GM19397 (cell line): Measurements from ENCODE around the gene SPC24.
"Not testable (repeated sequence)": the region's sequence is repeated elsewhere in the genome, so short reads cannot be mapped to it uniquely, and the experiment has no call there.

ENCODE experiments used
- ATAC-seq: cut with Tn5 transposase; IDR thresholded peaks from one replicate; pipeline ENCODE4 v1.9.1; 2021; ENCODE audit warnings: mild to moderate bottlenecking, moderate library complexity; ENCODE audit not compliant: unreplicated experiment

Gene SPC24

DNA sequence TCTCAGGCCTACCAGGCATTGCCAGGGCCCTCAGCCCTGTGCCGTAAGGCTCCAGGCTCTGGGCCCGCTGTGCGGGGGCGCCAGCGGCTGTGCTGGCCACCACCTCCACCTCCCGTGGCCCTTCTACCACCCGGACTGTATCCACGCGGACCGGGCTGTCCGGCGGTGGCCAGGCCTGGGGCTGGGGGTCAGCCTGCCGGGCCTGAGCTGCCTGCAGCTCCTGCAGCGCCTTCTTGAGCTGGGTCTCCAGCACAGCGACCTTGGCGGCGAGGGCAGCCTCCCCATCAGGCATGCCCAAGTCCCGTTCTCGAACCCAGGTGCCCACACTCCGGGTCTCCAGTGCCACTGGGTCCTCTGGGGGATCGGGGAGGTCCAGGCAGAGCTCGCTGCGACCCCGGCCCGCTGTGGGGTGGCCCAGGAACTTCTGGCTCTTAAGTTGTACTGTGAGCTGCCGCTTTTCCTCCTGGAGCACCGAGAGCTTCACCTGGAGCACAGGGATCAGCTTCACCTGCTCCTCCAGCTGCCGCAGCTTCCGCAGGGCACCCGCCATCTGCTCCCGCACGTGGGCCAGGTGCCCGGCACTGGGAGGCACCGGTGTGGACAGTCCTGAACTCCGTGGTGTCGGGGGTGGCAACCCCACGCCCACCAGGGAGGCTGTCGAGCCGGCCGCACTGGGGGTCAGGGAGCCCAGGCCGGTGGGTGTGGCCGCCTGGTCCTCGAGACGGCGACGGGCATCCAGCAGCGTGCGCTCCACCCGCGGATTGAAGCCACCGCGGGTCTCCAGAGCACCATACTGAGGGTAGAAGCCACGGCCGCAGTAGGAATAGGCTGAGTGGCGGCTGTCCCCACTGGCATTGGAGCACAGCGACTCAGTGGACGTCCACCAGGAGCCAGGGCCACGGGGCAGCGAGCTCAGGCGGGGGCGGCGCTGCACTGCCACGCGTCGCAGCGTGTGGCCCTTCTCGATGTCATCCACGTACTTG lies 37.7 kb upstream of the SPC24 start:
- no peak for ATAC-seq

DNA sequence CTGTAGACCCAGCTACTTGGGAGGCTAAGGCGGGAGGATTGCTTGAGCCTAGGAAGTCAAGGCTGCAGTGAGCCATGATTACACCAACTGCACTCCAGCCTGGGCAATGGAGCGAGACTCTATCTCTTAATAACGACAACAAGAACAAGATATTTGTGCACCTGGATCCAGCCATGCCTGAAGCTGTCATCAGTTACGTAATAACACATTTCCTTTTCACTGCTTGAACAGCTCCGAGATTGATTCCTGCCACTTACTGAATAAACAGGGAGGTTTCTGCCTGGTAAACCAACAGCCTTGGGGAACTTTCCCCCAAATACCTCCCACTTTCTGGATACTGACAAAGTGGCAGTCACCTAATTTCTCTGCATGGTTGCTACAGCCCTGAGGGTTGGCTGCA lies 36.4 kb upstream of the SPC24 start:
- ATAC-seq: no peak

DNA sequence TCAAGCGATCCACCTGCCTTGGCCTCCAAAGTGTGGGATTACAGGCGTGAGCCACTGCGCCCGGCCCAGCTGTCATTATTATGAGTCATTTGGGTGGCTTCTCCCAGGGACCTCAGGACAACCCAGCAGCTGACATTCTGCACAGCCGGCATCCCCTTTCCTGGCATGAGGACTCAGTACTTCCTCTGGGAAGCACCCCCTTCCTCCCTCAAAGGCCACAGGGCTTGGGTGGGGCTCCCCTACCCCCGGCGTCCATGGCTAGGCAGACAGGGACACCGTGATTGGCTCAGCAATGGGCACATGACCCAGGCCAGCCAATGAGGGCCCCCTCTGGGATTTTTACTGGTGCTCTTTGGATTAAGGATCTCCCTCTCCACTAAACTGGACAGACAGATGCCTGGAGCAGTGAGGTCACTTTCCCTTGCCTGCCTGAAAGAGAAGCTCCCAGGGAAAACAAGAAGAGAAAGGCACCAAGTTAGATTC lies 35.7 kb upstream of the SPC24 start:
- ATAC-seq: no peak

DNA sequence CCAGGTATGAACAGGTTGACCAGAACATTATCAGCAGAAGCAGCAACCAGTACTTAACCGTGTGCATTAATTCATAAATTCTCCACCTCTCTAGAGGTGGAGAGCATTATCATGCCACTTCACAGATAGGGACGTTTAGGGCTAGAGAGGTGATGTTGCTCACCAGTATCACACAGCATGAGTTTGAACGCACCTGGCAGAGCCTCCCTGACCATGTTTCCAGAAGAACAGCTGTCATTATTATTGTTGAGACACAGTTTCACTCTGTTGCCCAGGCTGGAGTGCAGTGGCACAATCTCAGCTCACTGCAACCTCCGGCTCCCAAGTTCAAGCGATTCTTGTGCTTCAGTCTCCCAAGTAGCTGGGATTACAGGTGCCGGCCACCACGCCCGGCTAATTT lies 34.9 kb upstream of the SPC24 start:
- ATAC-seq: no peak

DNA sequence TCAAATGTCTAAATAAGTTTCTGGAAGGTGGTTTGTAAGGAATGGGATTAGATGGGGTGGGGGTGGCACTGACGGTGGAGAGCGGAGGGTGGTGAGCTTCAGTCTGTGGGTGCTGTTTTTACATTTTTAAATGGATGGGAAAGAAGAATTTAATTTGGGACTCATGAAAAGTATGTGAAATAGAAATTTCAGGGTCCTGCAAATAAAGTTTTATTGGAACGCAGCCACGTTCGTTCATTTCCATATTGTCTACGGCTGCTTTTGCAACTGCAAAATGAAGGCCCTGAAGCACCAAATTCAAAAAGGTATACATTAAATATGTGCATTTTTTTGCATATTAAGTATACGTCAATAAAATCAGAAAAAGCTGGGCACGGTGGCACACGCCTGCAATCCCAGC lies 31.9 kb upstream of the SPC24 start:
- ATAC-seq: no peak

DNA sequence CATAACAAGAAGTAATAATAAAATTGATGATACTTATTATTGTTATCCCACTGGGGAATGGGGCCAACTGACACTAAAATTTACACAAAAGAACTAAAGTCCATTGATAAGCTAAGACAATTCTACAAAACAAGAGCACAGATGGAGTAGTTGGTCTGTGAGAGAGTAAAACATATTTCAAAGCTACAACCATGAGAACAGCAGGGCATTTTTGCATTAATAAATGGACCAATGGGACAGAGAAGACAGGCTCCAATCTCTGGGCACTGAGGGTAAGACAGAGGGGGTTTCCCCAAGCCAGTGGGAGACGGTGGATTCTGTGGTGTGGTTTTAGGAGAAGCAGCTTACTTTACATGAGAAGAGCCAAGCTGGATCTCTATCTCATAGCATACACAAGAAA lies 27.4 kb upstream of the SPC24 start:
- ATAC-seq: no peak

DNA sequence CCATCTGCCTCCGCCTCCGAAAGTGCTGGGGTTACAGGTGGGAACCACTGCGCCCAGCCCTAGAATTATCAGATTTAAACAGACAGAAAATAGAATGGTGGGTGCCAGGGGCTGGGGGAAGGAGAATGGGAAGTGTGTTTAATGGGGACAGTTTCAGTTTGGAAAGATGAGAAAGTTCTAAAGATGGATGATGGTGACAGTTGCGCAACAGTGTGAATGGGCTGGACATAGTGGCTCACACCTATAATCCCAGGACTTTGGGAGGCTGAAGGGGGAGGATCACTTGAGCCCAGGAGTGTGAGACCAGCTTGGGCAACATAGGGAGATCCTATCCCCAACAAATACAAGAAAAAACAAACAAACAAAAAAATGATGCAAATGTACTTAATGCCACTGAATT lies 25.9 kb upstream of the SPC24 start:
- no peak for ATAC-seq

DNA sequence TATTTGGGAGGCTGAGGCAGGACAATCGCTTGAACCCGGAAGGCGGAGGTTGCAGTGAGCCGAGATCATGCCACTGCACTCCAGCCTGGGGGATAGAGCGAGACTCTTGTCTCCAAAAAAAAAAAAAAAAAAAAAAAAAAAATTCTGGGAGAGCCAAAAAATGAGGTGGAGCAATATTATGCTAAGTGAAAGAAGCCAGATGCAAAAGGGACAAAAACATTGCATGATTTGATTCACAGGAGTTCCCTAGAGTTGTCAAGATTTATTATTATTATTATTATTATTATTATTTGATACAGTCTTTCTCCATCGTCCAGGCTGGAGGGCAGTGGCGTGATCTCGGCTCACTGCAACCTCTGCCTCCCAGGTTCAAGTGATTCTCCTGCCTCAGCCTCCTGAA lies 25.4 kb upstream of the SPC24 start:
- not testable (repeated sequence) for ATAC-seq

DNA sequence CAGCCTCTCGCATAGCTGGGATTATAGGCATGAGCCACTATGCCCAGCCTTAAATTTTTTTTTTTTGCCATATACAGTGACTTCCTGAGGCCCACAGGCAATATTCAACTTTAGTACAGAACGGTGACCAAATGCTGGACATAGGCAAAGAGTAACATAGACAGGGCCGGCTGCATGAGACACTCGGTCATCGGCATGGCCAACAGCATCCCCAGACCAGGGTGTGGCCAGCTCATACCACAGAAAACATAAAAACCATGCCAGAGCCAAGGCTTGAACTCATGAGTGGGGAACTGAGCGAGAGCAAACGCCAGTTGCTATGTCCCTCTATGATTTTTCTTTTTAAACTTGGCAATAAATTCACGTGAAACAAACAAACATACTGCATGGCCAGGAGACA lies 24.8 kb upstream of the SPC24 start:
- ATAC-seq: no peak

DNA sequence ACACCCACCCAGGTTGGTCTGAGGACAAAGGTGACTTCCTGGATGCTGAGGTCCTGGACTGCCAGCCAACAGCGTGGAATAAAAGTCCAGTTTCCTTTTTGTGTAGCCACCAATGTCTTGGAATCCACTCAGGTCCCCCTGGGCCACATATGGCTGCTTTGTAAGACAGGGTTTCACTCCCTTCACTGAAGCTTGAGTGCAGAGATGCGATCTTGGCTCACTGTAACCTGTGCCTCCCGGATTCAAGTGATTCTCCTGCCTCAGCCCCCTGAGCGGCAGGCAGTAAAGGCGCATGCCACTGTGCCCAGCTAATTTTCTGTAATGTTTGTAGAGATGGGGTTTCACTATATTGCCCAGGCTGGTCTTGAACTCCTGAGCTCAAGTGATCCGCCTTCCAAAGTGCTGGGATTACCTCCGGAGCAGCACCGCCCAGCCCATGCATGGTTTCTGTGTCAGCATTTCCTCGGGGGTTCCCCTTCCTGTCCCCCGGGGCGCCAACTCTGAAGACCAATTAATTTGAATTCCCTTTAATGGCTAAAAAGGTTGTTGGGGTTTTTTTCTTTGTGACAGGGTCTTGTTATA lies 24.2 kb upstream of the SPC24 start:
- ATAC-seq: no peak

DNA sequence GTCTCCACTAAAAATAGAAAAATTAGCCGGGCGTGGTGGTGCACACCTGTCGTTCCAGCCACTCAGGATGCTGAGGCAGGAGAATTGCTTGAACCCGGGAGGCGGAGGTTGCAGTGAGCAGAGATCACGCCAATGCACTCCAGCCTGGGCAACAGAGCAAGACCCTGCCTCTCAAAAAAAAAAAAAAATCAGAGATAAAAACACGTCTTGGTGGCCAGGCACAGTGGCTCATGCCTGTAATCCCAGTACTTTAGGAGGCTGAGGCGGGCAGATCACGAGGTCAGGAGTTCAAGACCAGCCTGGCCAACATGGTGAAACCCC lies 23.5 kb upstream of the SPC24 start:
- not testable (repeated sequence) for ATAC-seq

DNA sequence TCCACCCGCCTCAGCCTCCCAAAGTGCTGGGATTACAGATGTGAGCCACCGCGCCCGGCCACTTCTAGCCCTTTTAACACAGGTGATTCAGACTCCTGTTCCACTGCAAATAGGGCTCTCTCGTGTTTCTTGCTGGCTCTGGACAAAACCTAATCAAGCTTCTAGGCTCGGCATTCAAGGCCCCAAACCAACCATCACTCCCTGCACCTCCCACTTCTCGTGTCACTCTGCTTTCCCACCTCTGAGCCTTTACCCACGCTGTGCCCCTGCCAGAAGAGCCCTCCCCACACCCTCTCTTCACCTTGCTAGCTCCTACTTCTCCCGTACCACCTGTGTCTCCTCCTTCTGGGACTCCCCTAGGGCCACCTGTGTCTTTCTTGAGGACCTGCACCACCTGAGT lies 22.0 kb upstream of the SPC24 start:
- ATAC-seq: no peak

DNA sequence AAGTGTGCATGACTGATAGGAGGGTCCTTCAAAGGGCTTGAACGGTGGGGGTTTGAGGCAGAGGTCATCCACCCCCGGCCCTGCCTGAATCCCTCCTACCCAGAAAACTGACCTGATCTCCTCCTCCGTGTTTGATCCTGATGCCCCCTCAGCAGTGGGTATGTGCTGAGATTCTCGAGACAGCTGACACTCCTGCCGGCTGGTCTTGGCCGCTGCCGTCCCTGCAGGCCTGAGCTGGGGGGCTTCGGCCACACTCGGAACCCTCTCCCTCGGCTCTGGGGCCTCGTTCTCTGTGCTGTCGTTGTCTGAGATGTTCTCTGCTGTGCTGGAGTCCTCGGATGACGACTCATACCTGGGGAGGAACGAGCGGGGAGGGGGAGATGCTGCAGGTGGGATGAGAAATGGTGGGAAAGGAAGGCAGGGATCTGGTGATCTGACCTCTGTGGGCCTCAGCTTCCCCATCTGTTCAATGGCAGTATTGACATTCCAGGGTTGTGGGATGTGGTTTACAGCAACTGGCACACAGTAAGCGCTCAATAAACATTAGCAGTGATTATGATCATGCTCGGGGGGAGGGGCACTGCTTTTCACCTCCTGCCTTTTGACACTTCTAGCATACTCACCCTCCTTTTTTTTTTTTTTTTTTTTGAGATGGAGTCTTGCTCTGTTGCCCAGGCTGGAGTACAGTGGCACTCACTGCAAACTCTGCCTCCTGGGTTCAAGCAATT lies 21.0 kb upstream of the SPC24 start:
- no peak for ATAC-seq

DNA sequence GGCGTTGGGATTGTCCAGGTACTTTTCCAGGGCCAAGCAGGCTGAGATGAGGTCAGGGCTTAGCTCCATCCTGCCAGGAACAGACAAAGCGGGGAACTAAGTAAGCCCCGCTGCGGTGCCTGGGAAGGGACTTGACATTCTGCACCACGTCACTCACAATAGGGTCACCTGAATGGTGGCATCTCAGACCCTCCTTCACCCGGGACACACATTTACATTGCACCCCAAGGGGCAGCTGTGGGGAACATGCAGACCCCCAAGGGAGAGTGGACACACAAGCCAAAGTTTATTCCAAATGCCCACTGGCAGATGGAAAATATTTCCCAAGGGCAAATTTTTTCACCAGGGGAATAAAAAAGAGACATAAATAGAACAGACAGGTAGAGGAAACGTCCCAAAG lies 20.3 kb upstream of the SPC24 start:
- no peak for ATAC-seq

DNA sequence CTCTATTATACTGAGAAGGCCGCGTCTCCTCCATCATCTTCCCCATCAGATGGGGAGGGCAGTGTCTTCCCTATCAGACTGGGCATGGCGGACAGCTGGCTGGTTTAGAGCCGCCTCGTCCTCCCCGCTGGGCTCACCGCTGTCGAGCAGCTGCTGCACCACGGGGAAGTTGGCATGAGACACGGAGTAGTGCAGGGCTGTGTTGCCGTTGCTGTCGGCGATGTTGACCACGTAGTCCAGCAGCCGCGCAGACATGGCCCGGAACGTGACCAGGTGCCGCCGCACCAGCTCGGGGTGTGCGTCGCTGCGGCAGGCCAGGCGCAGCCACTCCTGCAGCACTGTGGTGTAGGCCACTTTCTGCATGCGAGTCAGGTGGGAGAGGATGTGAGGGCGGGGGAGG lies 18.8 kb upstream of the SPC24 start:
- ATAC-seq: no peak

DNA sequence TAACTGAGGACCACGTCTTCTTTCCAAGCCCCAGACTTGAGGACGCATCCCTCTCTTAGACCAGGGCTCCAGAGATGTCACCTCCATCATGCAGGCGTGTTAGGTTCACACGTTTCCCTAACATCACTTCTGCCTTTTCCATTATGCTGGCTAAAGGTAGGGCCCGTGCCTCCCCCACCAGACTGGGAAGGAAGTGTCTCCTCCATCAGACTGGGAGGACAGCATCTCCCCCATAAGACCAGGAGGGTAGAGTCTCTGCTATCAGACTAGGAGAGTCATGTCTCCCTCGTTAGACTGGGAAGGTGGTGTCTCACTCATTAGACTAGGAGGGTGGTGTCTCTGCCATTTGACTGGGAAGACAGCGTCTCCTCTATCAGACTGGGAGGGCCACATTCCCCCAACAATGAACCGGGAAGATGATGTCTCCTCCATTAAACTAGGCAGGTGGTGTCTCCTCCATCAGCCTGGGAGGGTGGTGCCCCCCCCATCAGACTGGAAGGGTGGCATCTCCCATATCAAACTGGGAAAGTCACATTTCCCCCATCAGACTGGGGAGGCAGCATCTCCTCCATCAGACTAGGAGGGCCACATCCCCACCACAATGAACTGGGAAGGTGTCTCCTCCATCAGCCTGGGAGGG lies 18.1 kb upstream of the SPC24 start:
- no peak for ATAC-seq

DNA sequence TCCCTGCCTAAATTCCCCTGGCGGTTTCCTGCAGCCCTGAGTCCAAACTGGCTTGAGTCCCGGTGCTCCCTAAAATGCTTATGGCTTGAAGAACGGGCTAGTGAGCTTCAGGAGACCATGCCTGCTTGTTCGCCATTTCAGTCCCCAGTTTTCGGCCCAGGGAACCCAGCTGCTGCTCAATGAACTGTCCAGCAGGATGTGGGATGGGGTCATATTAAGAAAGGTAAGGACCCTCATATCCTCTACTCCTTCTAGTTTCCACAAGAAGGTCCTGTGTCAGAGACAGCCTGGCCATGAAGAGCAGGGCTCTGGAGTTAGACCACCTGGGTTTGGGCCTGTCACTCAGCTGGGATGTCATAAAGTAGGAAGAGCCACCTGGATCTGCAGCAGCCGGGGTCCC lies 17.0 kb upstream of the SPC24 start:
- ATAC-seq: no peak

DNA sequence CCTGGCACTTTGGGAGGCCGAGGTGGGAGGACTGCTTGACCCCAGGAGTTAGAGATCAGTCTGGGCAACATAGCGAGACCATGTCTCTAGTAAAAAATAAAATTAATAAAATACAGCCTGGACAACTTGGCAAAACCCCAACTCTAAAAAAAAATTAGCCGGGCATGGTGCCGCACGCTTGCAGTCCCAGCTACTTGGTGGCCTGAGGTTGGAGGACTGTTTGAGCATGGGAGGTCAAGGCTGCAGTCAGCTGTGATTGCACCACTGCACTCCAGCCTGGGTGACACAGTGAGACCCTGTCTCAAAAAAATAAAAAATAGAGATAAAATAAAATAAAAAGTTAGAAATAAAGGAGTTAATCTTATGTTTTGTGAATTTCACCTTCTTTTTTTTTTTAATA lies 15.6 kb upstream of the SPC24 start:
- no peak for ATAC-seq

DNA sequence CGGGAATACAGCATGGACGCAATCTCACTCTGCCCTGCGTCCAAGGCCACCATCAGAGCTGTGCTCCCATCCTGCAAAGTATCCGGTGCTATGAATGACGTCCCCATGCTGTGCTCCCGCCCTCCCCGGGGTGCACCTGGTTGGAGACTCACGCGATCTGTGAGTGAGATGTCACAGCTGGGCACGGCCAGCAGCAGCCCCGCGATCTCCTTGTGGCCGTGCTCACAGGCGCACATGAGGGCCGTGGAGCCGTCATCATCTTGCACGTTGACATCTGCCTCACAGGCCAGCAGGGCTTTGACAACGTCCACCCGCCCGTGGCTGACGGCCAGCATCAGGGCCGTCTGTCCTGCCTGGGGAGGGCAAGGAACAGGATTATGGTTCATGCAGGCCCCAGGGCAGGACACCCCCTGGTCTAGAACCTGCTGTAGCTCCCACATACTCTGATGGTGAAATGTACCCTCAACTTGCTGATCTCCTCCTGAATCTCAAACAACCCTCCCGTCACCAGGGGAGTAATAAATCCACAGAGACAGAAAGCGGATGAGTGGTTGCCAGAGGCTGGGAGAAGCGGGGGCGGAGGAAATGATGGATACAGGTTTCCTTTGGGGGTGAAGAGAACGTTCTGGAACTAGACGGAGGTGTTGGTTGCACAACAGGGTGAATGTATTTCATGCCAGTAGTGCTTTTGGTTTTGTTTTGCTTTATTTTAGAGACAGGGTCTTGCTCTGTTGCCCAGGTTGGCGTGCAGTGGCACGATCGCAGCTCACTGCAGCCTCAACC lies 14.5 kb upstream of the SPC24 start:
- no peak for ATAC-seq

DNA sequence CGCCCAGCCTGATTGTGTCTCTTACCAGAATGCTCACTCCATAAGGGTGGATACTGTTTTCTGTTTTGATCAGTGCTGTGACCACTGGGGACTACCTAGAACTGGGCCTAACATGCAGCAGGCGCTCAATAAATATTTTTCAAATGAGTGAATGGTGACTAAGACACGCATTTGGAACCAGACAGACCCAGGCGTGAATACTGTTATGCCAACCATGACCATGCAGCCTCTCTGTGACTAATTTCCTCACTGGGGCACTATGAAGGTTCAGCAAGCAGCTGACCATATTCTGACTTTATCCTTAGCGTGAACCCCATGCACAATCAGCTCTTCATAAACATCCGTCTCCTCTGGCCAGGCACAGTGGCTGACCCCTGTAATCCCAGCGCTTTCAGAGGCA lies 13.0 kb upstream of the SPC24 start:
- ATAC-seq: no peak
